ENCODE measurements around the gene ALOXE3. TPM values are rescaled to one million over a fixed set of nuclear protein-coding genes. Genes with fewer than 3 reads are reported as not detected.
"Not testable (repeated sequence)": the region's sequence is repeated elsewhere in the genome, so short reads cannot be mapped to it uniquely, and the experiment has no call there.

The ALOXE3 gene
- total RNA-seq, 1 experiment from 2014 or later = not detected

GRCh38 chr17:8080208-8080798 is 38.0 kb downstream of the ALOXE3 start:
- Mint-ChIP-seq H3K4me1 (ENCODE audit: low read depth, unreplicated experiment) (no peaks in the 10 kb centered on the region), H3K27ac (ENCODE audit: unreplicated experiment) (no peak overlapping the region), H3K9me3 (ENCODE audit: low read depth, unreplicated experiment) (no peaks in the 10 kb centered on the region), H3K4me3 (ENCODE audit: low read depth, unreplicated experiment) (peak overlapping the region; percentile 67), H3K36me3 (ENCODE audit: insufficient read depth, unreplicated experiment) (no peaks in the 10 kb centered on the region), H3K27me3 (ENCODE audit: unreplicated experiment) (peaks cover 47% of the 10 kb centered on the region)
- CTCF ChIA-PET = interaction anchor here (1.1 kb wide), 1 partner anchor 30 kb away, joined by 4 read pairs; no protein-coding TSS in a partner anchor
- DNase-seq = no peak
- BruUV-seq (replicated peaks) = no TSS peak
- intact Hi-C loops (cut with micrococcal nuclease; ENCODE audit: unreplicated experiment) = loop anchor here (5.0 kb wide), 1 partner anchor 37 kb away; the partner anchor contains the start of gene ALOXE3
- TF ChIP-seq CTCF (IDR thresholded peaks at IDR 0.05; ENCODE audit: unreplicated experiment) = no peak

GRCh38 chr17:8079291-8080207 is 38.8 kb downstream of the ALOXE3 start:
- DNase-seq = peak; percentile 75
- H3K27me3 Mint-ChIP-seq (ENCODE audit: unreplicated experiment) = peaks cover 47% of the 10 kb centered on the region
- BruUV-seq (replicated peaks) = no TSS peak
- peak overlapping the region; percentile 67 for H3K4me3 Mint-ChIP-seq (ENCODE audit: low read depth, unreplicated experiment)
- H3K36me3 Mint-ChIP-seq (ENCODE audit: insufficient read depth, unreplicated experiment) = no peaks in the 10 kb centered on the region
- no peak overlapping the region for H3K27ac Mint-ChIP-seq (ENCODE audit: unreplicated experiment)
- H3K9me3 Mint-ChIP-seq (ENCODE audit: low read depth, unreplicated experiment) = no peaks in the 10 kb centered on the region
- CTCF ChIA-PET = interaction anchor here (0.8 to 0.9 kb wide), 2 partner anchors 13 to 39 kb away, joined by 3 read pairs; no protein-coding TSS in a partner anchor
- no peaks in the 10 kb centered on the region for H3K4me1 Mint-ChIP-seq (ENCODE audit: low read depth, unreplicated experiment)
- intact Hi-C loops (cut with micrococcal nuclease; ENCODE audit: unreplicated experiment) = loop anchor here (5.0 kb wide), 1 partner anchor 38 kb away; the partner anchor contains the start of gene ALOXE3
- peak; percentile 58 for TF ChIP-seq CTCF (IDR thresholded peaks at IDR 0.05; ENCODE audit: unreplicated experiment)

- H3K27ac Mint-ChIP-seq (ENCODE audit: unreplicated experiment); H3K4me3 Mint-ChIP-seq (ENCODE audit: low read depth, unreplicated experiment); CTCF ChIA-PET; H3K36me3 Mint-ChIP-seq (ENCODE audit: insufficient read depth, unreplicated experiment); intact Hi-C loops (cut with micrococcal nuclease; ENCODE audit: unreplicated experiment); BruUV-seq (replicated peaks); DNase-seq; H3K9me3 Mint-ChIP-seq (ENCODE audit: low read depth, unreplicated experiment): not testable (repeated sequence)
- Mint-ChIP-seq H3K4me1 (ENCODE audit: low read depth, unreplicated experiment) (peaks cover 11% of the 10 kb centered on the region), H3K27me3 (ENCODE audit: unreplicated experiment) (peaks cover 55% of the 10 kb centered on the region)
Observed at GRCh38 chr17:8077939-8078338, 40.4 kb downstream of the ALOXE3 start.

GRCh38 chr17:8076502-8077266 is 41.6 kb downstream of the ALOXE3 start:
- Mint-ChIP-seq H3K4me1 (ENCODE audit: low read depth, unreplicated experiment) (peaks cover 11% of the 10 kb centered on the region), H3K36me3 (ENCODE audit: insufficient read depth, unreplicated experiment) (no peaks in the 10 kb centered on the region), H3K4me3 (ENCODE audit: low read depth, unreplicated experiment) (no peak overlapping the region), H3K27me3 (ENCODE audit: unreplicated experiment) (peaks cover 53% of the 10 kb centered on the region), H3K27ac (ENCODE audit: unreplicated experiment) (no peak overlapping the region), H3K9me3 (ENCODE audit: low read depth, unreplicated experiment) (no peaks in the 10 kb centered on the region)
- TF ChIP-seq CTCF (IDR thresholded peaks at IDR 0.05; ENCODE audit: unreplicated experiment) = no peak
- intact Hi-C loops (cut with micrococcal nuclease; ENCODE audit: unreplicated experiment) = no loop called here
- CTCF ChIA-PET = interaction anchor here (0.6 kb wide), 1 partner anchor 171 kb away, joined by 3 read pairs; the partner anchor contains the start of gene CTC1
- DNase-seq = no peak
- no TSS peak for BruUV-seq (replicated peaks)
